CD4-positive, CD25-positive, alpha-beta regulatory T cell (primary cell): ENCODE measurements around the gene KCMF1. TPM values are rescaled to one million over a fixed set of nuclear protein-coding genes. Genes with fewer than 3 reads are reported as not detected.

ENCODE experiments used
- ATAC-seq, 2 donors: fragments of 150-1000 bp; cut with Tn5 transposase; one replicate each; pipeline ENCODE4 v1.10.0; 2021; ENCODE audit warnings: low read depth in 2 of 2, moderate number of reproducible peaks in 2 of 2, moderate library complexity in 1 of 2
- DNase-seq, 3 donors: peaks; one replicate each; pipeline versions ENCODE4 v3.0.0 to v3.0.0-alpha.2; 2012 to 2022; ENCODE audit warnings: mixed read lengths in 1 of 3
- H3K27ac ChIP-seq: one replicate; pipeline ENCODE4 v1.7.0; 2013; ENCODE audit warnings: mild to moderate bottlenecking, low read length; ENCODE audit not compliant: insufficient read depth, poor library complexity, severe bottlenecking
- H3K27me3 ChIP-seq: one replicate; pipeline ENCODE4 v1.7.0; 2013; ENCODE audit warnings: low read length; ENCODE audit not compliant: control insufficient read depth, insufficient read depth
- H3K36me3 ChIP-seq: one replicate; pipeline ENCODE4 v1.7.0; 2013; ENCODE audit warnings: mild to moderate bottlenecking, low read length, moderate library complexity; ENCODE audit not compliant: control insufficient read depth, insufficient read depth
- H3K4me1 ChIP-seq: 2 replicates; pipeline ENCODE4 v1.7.0; 2013; ENCODE audit warnings: mild to moderate bottlenecking, low read length; ENCODE audit not compliant: insufficient read depth, control insufficient read depth, poor library complexity, severe bottlenecking
- H3K4me3 ChIP-seq: one replicate; pipeline ENCODE4 v1.7.0; 2013; ENCODE audit warnings: low read depth, mild to moderate bottlenecking, low read length, moderate library complexity
- H3K9me3 ChIP-seq, 2 experiments: 1 replicate in 1 of 2; 2 replicates in 1 of 2; pipeline ENCODE4 v1.7.0; 2013; ENCODE audit warnings: low read length in 2 of 2, mild to moderate bottlenecking in 1 of 2, moderate library complexity in 1 of 2; ENCODE audit not compliant: control insufficient read depth in 2 of 2
- H3K27ac Mint-ChIP-seq, 3 donors: one replicate each; pipeline ENCODE4 v1.8.0; 2020 to 2022; ENCODE audit warnings: mild to moderate bottlenecking in 3 of 3, mixed read lengths in 3 of 3, moderate library complexity in 2 of 3
- H3K27me3 Mint-ChIP-seq: one replicate; pipeline ENCODE4 v1.8.0; 2022; ENCODE audit warnings: mild to moderate bottlenecking, mixed read lengths
- H3K36me3 Mint-ChIP-seq: one replicate; pipeline ENCODE4 v1.8.0; 2020; ENCODE audit warnings: mixed read lengths
- H3K4me1 Mint-ChIP-seq, 4 donors: one replicate each; pipeline ENCODE4 v1.8.0; 2020 to 2022; ENCODE audit warnings: mixed read lengths in 4 of 4, mild to moderate bottlenecking in 1 of 4
- H3K4me3 Mint-ChIP-seq, 4 donors: one replicate each; pipeline ENCODE4 v1.8.0; 2020 to 2022; ENCODE audit warnings: mild to moderate bottlenecking in 4 of 4, mixed read lengths in 4 of 4, moderate library complexity in 3 of 4
- H3K9me3 Mint-ChIP-seq, 7 donors: one replicate each; pipeline ENCODE4 v1.8.0; 2020 to 2022; ENCODE audit warnings: mixed read lengths in 7 of 7, mild to moderate bottlenecking in 3 of 7, moderate library complexity in 2 of 7
- polyA plus RNA-seq, 4 donors: library from polyadenylated mRNA; unstranded; fragments of 300-500 nt; fragmentation: Illumina TruSeq; gene quantifications; one replicate each; pipeline ENCODE4 v1.2.3, GENCODE V29; 2021
- total RNA-seq: library from RNA; stranded (reverse); gene quantifications from one replicate; pipeline ENCODE4 v1.2.3, GENCODE V29; 2022

KCMF1 gene
- total and polyA plus RNA-seq, 5 donors from 2014 or later: 21.3 to 80.0 (median 33.1) TPM

GRCh38 chr2:85018049-85018447 is 47.1 kb downstream of the KCMF1 start:
- H3K4me3 ChIP-seq: peak overlapping the region; percentile 59
- H3K27me3 Mint-ChIP-seq: no peaks in the 10 kb centered on the region
- ATAC-seq: no peak
- DNase-seq: no peak
- H3K9me3 ChIP-seq: no peaks in the 10 kb centered on the region
- H3K9me3 Mint-ChIP-seq: no peaks in the 10 kb centered on the region
- H3K4me1 ChIP-seq: peaks cover 23% of the 10 kb centered on the region
- peak overlapping the region; percentile 4 to 75 (median 54) for H3K4me3 Mint-ChIP-seq
- H3K27ac ChIP-seq: peak overlapping the region; percentile 55
- H3K27me3 ChIP-seq: no peaks in the 10 kb centered on the region
- peak overlapping the region in 2 of 3 donors; percentile 27 to 78 for H3K27ac Mint-ChIP-seq
- peaks cover 50 to 68% (median 53%) of the 10 kb centered on the region in 4 donors for H3K4me1 Mint-ChIP-seq
- peaks cover 3% of the 10 kb centered on the region for H3K36me3 ChIP-seq
- H3K36me3 Mint-ChIP-seq: peaks cover 7% of the 10 kb centered on the region

GRCh38 chr2:85019121-85019520 is 48.2 kb downstream of the KCMF1 start:
- peaks cover 47 to 61% (median 53%) of the 10 kb centered on the region in 4 donors for H3K4me1 Mint-ChIP-seq
- no peak for DNase-seq
- peaks cover 7% of the 10 kb centered on the region for H3K36me3 Mint-ChIP-seq
- peaks cover 23% of the 10 kb centered on the region for H3K4me1 ChIP-seq
- peaks cover 3% of the 10 kb centered on the region for H3K36me3 ChIP-seq
- H3K4me3 ChIP-seq: no peak overlapping the region
- no peaks in the 10 kb centered on the region for H3K9me3 ChIP-seq
- H3K9me3 Mint-ChIP-seq: no peaks in the 10 kb centered on the region
- no peaks in the 10 kb centered on the region for H3K27me3 ChIP-seq
- ATAC-seq: no peak
- no peaks in the 10 kb centered on the region for H3K27me3 Mint-ChIP-seq
- H3K4me3 Mint-ChIP-seq: peak overlapping the region in 1 of 4 donors; percentile 47
- peak overlapping the region in 2 of 3 donors; percentile 7 to 63 for H3K27ac Mint-ChIP-seq
- H3K27ac ChIP-seq: no peak overlapping the region

- H3K27me3 ChIP-seq: no peaks in the 10 kb centered on the region
- H3K4me1 ChIP-seq: peaks cover 13% of the 10 kb centered on the region
- peak overlapping the region in 1 of 4 donors; percentile 21 for H3K4me3 Mint-ChIP-seq
- H3K27ac Mint-ChIP-seq: no peak overlapping the region
- H3K4me1 Mint-ChIP-seq: peaks cover 46 to 59% (median 52%) of the 10 kb centered on the region in 4 donors
- peaks cover 7% of the 10 kb centered on the region for H3K36me3 Mint-ChIP-seq
- ATAC-seq (no peak), DNase-seq (no peak)
- H3K36me3 ChIP-seq: peaks cover 3% of the 10 kb centered on the region
- H3K27me3 Mint-ChIP-seq: no peaks in the 10 kb centered on the region
- no peak overlapping the region for H3K27ac ChIP-seq
- no peak overlapping the region for H3K4me3 ChIP-seq
- H3K9me3 ChIP-seq: no peaks in the 10 kb centered on the region
- H3K9me3 Mint-ChIP-seq: no peaks in the 10 kb centered on the region
These were observed 51.3 kb downstream of the KCMF1 start for GRCh38 chr2:85022232-85022631.

- no peak for ATAC-seq
- H3K9me3 Mint-ChIP-seq: no peaks in the 10 kb centered on the region
- H3K4me1 Mint-ChIP-seq: peaks cover 35 to 45% (median 41%) of the 10 kb centered on the region in 4 donors
- Histone ChIP-seq H3K4me1 (no peaks in the 10 kb centered on the region), H3K4me3 (no peak overlapping the region), H3K36me3 (peaks cover 20% of the 10 kb centered on the region), H3K27me3 (no peaks in the 10 kb centered on the region), H3K27ac (no peak overlapping the region), H3K9me3 (no peaks in the 10 kb centered on the region)
- H3K36me3 Mint-ChIP-seq: peaks cover 12% of the 10 kb centered on the region
- H3K4me3 Mint-ChIP-seq: peak overlapping the region in 1 of 4 donors; percentile 3
- no peaks in the 10 kb centered on the region for H3K27me3 Mint-ChIP-seq
- DNase-seq: no peak
- H3K27ac Mint-ChIP-seq: peak overlapping the region; percentile 28 to 63 (median 44)
These were observed 53.5 kb downstream of the KCMF1 start for GRCh38 chr2:85024372-85025047.

- no peak for ATAC-seq
- no peaks in the 10 kb centered on the region for H3K27me3 Mint-ChIP-seq
- no peak for DNase-seq
- H3K36me3 Mint-ChIP-seq: peaks cover 40% of the 10 kb centered on the region
- H3K4me1 ChIP-seq: no peaks in the 10 kb centered on the region
- no peak overlapping the region for H3K27ac ChIP-seq
- no peak overlapping the region for H3K4me3 Mint-ChIP-seq
- H3K4me1 Mint-ChIP-seq: peaks cover 17 to 34% (median 24%) of the 10 kb centered on the region in 4 donors
- no peak overlapping the region for H3K4me3 ChIP-seq
- no peak overlapping the region for H3K27ac Mint-ChIP-seq
- peaks cover 78% of the 10 kb centered on the region for H3K36me3 ChIP-seq
- H3K27me3 ChIP-seq: no peaks in the 10 kb centered on the region
- no peaks in the 10 kb centered on the region for H3K9me3 ChIP-seq
- no peaks in the 10 kb centered on the region for H3K9me3 Mint-ChIP-seq
These were observed 61.7 kb downstream of the KCMF1 start for GRCh38 chr2:85032621-85033020.

- H3K4me3 ChIP-seq: no peak overlapping the region
- no peaks in the 10 kb centered on the region for H3K9me3 ChIP-seq
- H3K9me3 Mint-ChIP-seq: no peaks in the 10 kb centered on the region
- H3K4me3 Mint-ChIP-seq: no peak overlapping the region
- H3K36me3 ChIP-seq: peaks cover 79% of the 10 kb centered on the region
- DNase-seq (no peak), ATAC-seq (no peak)
- H3K27me3 ChIP-seq: no peaks in the 10 kb centered on the region
- H3K36me3 Mint-ChIP-seq: peaks cover 42% of the 10 kb centered on the region
- H3K4me1 Mint-ChIP-seq: peaks cover 17 to 33% (median 24%) of the 10 kb centered on the region in 4 donors
- H3K4me1 ChIP-seq: no peaks in the 10 kb centered on the region
- H3K27me3 Mint-ChIP-seq: no peaks in the 10 kb centered on the region
- H3K27ac Mint-ChIP-seq: peak overlapping the region in 1 of 3 donors; percentile 32
- no peak overlapping the region for H3K27ac ChIP-seq
These were observed 62.4 kb downstream of the KCMF1 start for GRCh38 chr2:85033388-85033787.

- Mint-ChIP-seq H3K9me3 (no peaks in the 10 kb centered on the region), H3K27ac (no peak overlapping the region), H3K4me3 (no peak overlapping the region), H3K27me3 (no peaks in the 10 kb centered on the region), H3K4me1 (peaks cover 18 to 36% (median 26%) of the 10 kb centered on the region in 4 donors), H3K36me3 (peaks cover 45% of the 10 kb centered on the region)
- no peak for DNase-seq
- H3K9me3 ChIP-seq: no peaks in the 10 kb centered on the region
- no peak overlapping the region for H3K27ac ChIP-seq
- H3K4me1 ChIP-seq: no peaks in the 10 kb centered on the region
- H3K36me3 ChIP-seq: peaks cover 76% of the 10 kb centered on the region
- no peak for ATAC-seq
- H3K27me3 ChIP-seq: no peaks in the 10 kb centered on the region
- no peak overlapping the region for H3K4me3 ChIP-seq
These were observed 63.2 kb downstream of the KCMF1 start for GRCh38 chr2:85034158-85034557.

- peaks cover 81% of the 10 kb centered on the region for H3K36me3 ChIP-seq
These were observed 66.7 kb downstream of the KCMF1 start for GRCh38 chr2:85037622-85038021.

More at GRCh38 chr2:85037622-85038021, 66.7 kb downstream of the KCMF1 start:
- no peaks in the 10 kb centered on the region for H3K9me3 ChIP-seq
- H3K4me1 ChIP-seq: no peaks in the 10 kb centered on the region
- peaks cover 24 to 41% (median 30%) of the 10 kb centered on the region in 4 donors for H3K4me1 Mint-ChIP-seq
- H3K27me3 ChIP-seq: no peaks in the 10 kb centered on the region
- ATAC-seq (no peak), DNase-seq (no peak)
- H3K27ac ChIP-seq: no peak overlapping the region
- peak overlapping the region in 2 of 3 donors; percentile 48 to 56 for H3K27ac Mint-ChIP-seq
- no peak overlapping the region for H3K4me3 ChIP-seq
- peaks cover 47% of the 10 kb centered on the region for H3K36me3 Mint-ChIP-seq
- H3K4me3 Mint-ChIP-seq: peak overlapping the region in 2 of 4 donors; percentile 39 to 59
- no peaks in the 10 kb centered on the region for H3K9me3 Mint-ChIP-seq
- no peaks in the 10 kb centered on the region for H3K27me3 Mint-ChIP-seq
